Small intestine (tissue), 7 donors: ENCODE data around the gene APOOL. TPM values are rescaled to one million over a fixed set of nuclear protein-coding genes. Genes with fewer than 3 reads are reported as not detected.
"Not testable (repeated sequence)": the region's sequence is repeated elsewhere in the genome, so short reads cannot be mapped to it uniquely, and the experiment has no call there.

Source experiments
- DNase-seq, 2 donors: peaks; one replicate each; pipeline versions ENCODE4 v3.0.0 to v3.0.0-alpha.2; 2013
- FAIRE-seq: peaks from 2 replicates; lab custom pipeline; 2012; peaks lifted over from hg19 to GRCh38; lab: Jason Lieb, UNC
- H3K27ac ChIP-seq, 3 donors: one replicate each; pipeline ENCODE4 v1.5.1; 2013; ENCODE audit warnings: low read length in 2 of 3, mild to moderate bottlenecking in 2 of 3, control low read depth in 1 of 3, inconsistent platforms in 1 of 3, low read depth in 1 of 3, moderate library complexity in 1 of 3
- H3K27me3 ChIP-seq, 3 donors: one replicate each; pipeline ENCODE4 v1.6.1; 2013; ENCODE audit warnings: low read length in 3 of 3, inconsistent platforms in 1 of 3; ENCODE audit not compliant: control insufficient read depth in 3 of 3, insufficient read depth in 3 of 3
- H3K36me3 ChIP-seq, 3 donors: one replicate each; pipeline ENCODE4 v1.6.1; 2013; ENCODE audit warnings: low read length in 3 of 3, inconsistent platforms in 1 of 3, low read depth in 1 of 3, mild to moderate bottlenecking in 1 of 3, moderate library complexity in 1 of 3; ENCODE audit not compliant: control insufficient read depth in 3 of 3, insufficient read depth in 2 of 3
- H3K4me1 ChIP-seq, 3 donors: one replicate each; pipeline ENCODE4 v1.6.1; 2013; ENCODE audit warnings: low read length in 2 of 3, inconsistent platforms in 1 of 3, low read depth in 1 of 3, mild to moderate bottlenecking in 1 of 3, moderate library complexity in 1 of 3; ENCODE audit not compliant: control insufficient read depth in 3 of 3, insufficient read depth in 2 of 3
- H3K4me3 ChIP-seq, 3 donors: one replicate each; pipeline ENCODE4 v1.5.1; 2013; ENCODE audit warnings: low read length in 3 of 3, control low read depth in 1 of 3, inconsistent platforms in 1 of 3, low read depth in 1 of 3, mild to moderate bottlenecking in 1 of 3, moderate library complexity in 1 of 3
- H3K9me3 ChIP-seq, 2 donors: one replicate each; pipeline ENCODE4 v1.6.1; 2013; ENCODE audit warnings: low read depth in 1 of 2, low read length in 1 of 2; ENCODE audit not compliant: control insufficient read depth in 2 of 2, insufficient read depth in 1 of 2
- WGBS, 3 donors: extraction: QIAGEN DNeasy Blood & Tissue Kit; methylation state at CpG; one replicate each; pipeline ENCODE4 v1.1.7; 2013; 5-methylcytosine and 5-hydroxymethylcytosine counted together
- polyA plus RNA-seq, 4 donors: library from polyadenylated mRNA; stranded (reverse) in 3 of 4; unstranded in 1 of 4; fragments of 200-250 nt in 3 of 4; fragments of 120-200 nt in 1 of 4; gene quantifications; one replicate each; pipeline versions ENCODE4 v1.2.1 to v1.2.3, GENCODE V29; 2013
- donor health status: healthy with polysubstance abuse.
- donor health status: control.
- donor health status: control.
- donor health status: Bipolar disorder and iron deficiency.
- donor health status: healthy.

APOOL gene
- polyA plus RNA-seq, 4 donors: 3.2 to 20.3 (median 6.5) TPM

- H3K4me3 ChIP-seq, H3K27ac ChIP-seq, FAIRE-seq, H3K4me1 ChIP-seq, H3K27me3 ChIP-seq, H3K36me3 ChIP-seq, DNase-seq: not testable (repeated sequence)
- 92 to 98% (median 95%) methylated on average over 8 of the region's 8 CpGs for WGBS, 3 donors
- peaks cover 0 to 35% of the 10 kb centered on the region in 2 donors for H3K9me3 ChIP-seq
These were observed 11.7 kb downstream of the APOOL start for GRCh38 chrX:85015351-85015750.

DNA sequence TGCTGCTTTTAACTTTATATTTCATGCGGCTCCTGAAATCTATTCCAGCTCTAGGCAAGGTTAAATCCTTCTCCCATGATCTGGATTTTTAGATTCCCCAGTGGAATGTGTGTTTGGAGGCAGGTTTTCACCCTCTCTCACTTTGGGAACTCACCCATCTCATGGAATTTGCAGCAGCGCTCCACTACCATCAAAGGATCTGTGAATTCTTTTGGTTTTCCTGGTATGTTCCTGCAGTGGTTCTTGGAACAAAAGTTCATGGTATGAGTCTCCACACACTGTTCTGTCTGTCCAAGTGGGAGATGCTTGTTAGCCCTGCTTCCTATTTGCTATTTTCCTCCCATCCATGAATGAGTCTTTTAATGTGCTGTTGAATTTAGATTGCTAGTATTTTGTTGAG, 14.0 kb downstream of the APOOL start:
- Histone ChIP-seq H3K27me3 (no peaks in the 10 kb centered on the region), H3K36me3 (peaks cover 0 to 9% (median 0%) of the 10 kb centered on the region in 3 donors), H3K9me3 (peaks cover 0 to 40% of the 10 kb centered on the region in 2 donors), H3K4me3 (no peak overlapping the region), H3K4me1 (no peaks in the 10 kb centered on the region), H3K27ac (no peak overlapping the region)
- 85 to 97% (median 89%) methylated on average over 2 of the region's 2 CpGs for WGBS, 3 donors
- FAIRE-seq: no peak
- no peak for DNase-seq

DNA sequence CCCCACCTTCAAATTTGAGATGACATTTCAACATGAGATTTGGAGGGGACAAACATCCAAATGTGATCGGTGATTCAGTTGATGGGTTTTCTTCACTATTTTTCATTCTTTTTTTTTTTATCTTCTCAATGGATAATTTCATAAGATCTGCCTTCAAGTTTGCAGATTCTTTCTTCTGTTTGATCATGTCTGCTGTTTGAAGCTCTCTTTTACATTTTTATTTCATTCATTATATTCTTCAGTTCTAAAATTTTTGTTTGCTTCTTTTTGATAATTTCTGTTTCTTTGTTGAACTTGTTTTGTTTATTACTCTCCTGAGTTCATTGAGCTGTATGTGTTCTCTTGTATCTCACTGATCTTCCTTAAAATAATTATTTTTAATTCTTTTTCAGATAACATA, 14.8 kb downstream of the APOOL start:
- Histone ChIP-seq H3K27ac (no peak overlapping the region), H3K27me3 (no peaks in the 10 kb centered on the region), H3K36me3 (peaks cover 0 to 9% (median 0%) of the 10 kb centered on the region in 3 donors), H3K4me1 (no peaks in the 10 kb centered on the region), H3K9me3 (peaks cover 0 to 40% of the 10 kb centered on the region in 2 donors), H3K4me3 (no peak overlapping the region)
- 100% methylated on average over 1 of the region's 1 CpG for WGBS, 3 donors
- FAIRE-seq (no peak), DNase-seq (no peak)

GRCh38 chrX:85020216-85020615, 16.5 kb downstream of the APOOL start:
- Histone ChIP-seq H3K4me1 (no peaks in the 10 kb centered on the region), H3K4me3 (no peak overlapping the region), H3K27ac (no peak overlapping the region), H3K9me3 (peaks cover 0 to 45% of the 10 kb centered on the region in 2 donors), H3K27me3 (no peaks in the 10 kb centered on the region), H3K36me3 (peaks cover 0 to 9% (median 0%) of the 10 kb centered on the region in 3 donors)
- DNase-seq: no peak
- WGBS, 3 donors: 91 to 97% (median 94%) methylated on average over 4 of the region's 4 CpGs
- no peak for FAIRE-seq

- FAIRE-seq (no peak), DNase-seq (no peak)
- H3K9me3 ChIP-seq: peaks cover 0 to 22% of the 10 kb centered on the region in 2 donors
- no peaks in the 10 kb centered on the region for H3K4me1 ChIP-seq
- H3K27ac ChIP-seq: no peak overlapping the region
- H3K4me3 ChIP-seq: no peak overlapping the region
- peaks cover 0 to 4% (median 0%) of the 10 kb centered on the region in 3 donors for H3K36me3 ChIP-seq
- 65 to 84% (median 74%) methylated on average over 2 of the region's 2 CpGs for WGBS, 3 donors
- no peaks in the 10 kb centered on the region for H3K27me3 ChIP-seq
These were observed 20.4 kb downstream of the APOOL start for GRCh38 chrX:85024044-85024443.

GRCh38 chrX:85024562-85024961, 20.9 kb downstream of the APOOL start:
- no peak overlapping the region for H3K4me3 ChIP-seq
- peaks cover 0 to 4% (median 0%) of the 10 kb centered on the region in 3 donors for H3K36me3 ChIP-seq
- DNase-seq (no peak), FAIRE-seq (no peak)
- WGBS, 3 donors: 83 to 94% (median 88%) methylated on average over 3 of the region's 3 CpGs
- no peak overlapping the region for H3K27ac ChIP-seq
- H3K27me3 ChIP-seq: no peaks in the 10 kb centered on the region
- H3K9me3 ChIP-seq: peaks cover 0 to 17% of the 10 kb centered on the region in 2 donors
- no peaks in the 10 kb centered on the region for H3K4me1 ChIP-seq

GRCh38 chrX:85026170-85026569, 22.5 kb downstream of the APOOL start:
- Histone ChIP-seq H3K9me3 (peaks cover 0 to 8% of the 10 kb centered on the region in 2 donors), H3K27ac (no peak overlapping the region), H3K36me3 (no peaks in the 10 kb centered on the region), H3K27me3 (no peaks in the 10 kb centered on the region), H3K4me1 (no peaks in the 10 kb centered on the region), H3K4me3 (no peak overlapping the region)
- FAIRE-seq: no peak
- DNase-seq: no peak

- H3K4me1 ChIP-seq: no peaks in the 10 kb centered on the region
- DNase-seq: no peak
- H3K9me3 ChIP-seq: peaks cover 0 to 2% of the 10 kb centered on the region in 2 donors
- FAIRE-seq: no peak
- H3K27me3 ChIP-seq: no peaks in the 10 kb centered on the region
- no peaks in the 10 kb centered on the region for H3K36me3 ChIP-seq
- H3K4me3 ChIP-seq: no peak overlapping the region
- no peak overlapping the region for H3K27ac ChIP-seq
These were observed 25.4 kb downstream of the APOOL start for GRCh38 chrX:85029043-85029442.

GRCh38 chrX:85031505-85031904, 27.8 kb downstream of the APOOL start:
- FAIRE-seq (no peak), DNase-seq (no peak)
- H3K27me3 ChIP-seq: no peaks in the 10 kb centered on the region
- no peaks in the 10 kb centered on the region for H3K4me1 ChIP-seq
- H3K36me3 ChIP-seq: no peaks in the 10 kb centered on the region
- no peak overlapping the region for H3K4me3 ChIP-seq
- 66 to 78% (median 71%) methylated on average over 2 of the region's 2 CpGs for WGBS, 3 donors
- H3K9me3 ChIP-seq: no peaks in the 10 kb centered on the region
- H3K27ac ChIP-seq: no peak overlapping the region
